Neutrophil (primary cell): ENCODE results near the gene GOLGA3.
"Not testable (repeated sequence)": the region's sequence is repeated elsewhere in the genome, so short reads cannot be mapped to it uniquely, and the experiment has no call there.

Source experiments
- H3K27ac ChIP-seq: fragments of 200-600 bp; sonication (generic); 2 replicates; pipeline ENCODE4 v1.5.1; 2016; ENCODE audit warnings: mild to moderate bottlenecking, moderate library complexity
- H3K27me3 ChIP-seq: fragments of 200-600 bp; sonication (generic); 2 replicates; pipeline ENCODE4 v1.6.0; 2016; ENCODE audit warnings: mild to moderate bottlenecking
- H3K36me3 ChIP-seq: fragments of 200-600 bp; sonication (generic); 2 replicates; pipeline ENCODE4 v1.5.1; 2017
- H3K4me1 ChIP-seq, 2 experiments: fragments of 200-600 bp in 1 of 2; sonication (generic) in 1 of 2; 1 replicate in 1 of 2; 2 replicates in 1 of 2; pipeline versions ENCODE4 v1.5.1 to v1.6.1; 2013 to 2016; ENCODE audit warnings: low read depth in 1 of 2, low read length in 1 of 2, mild to moderate bottlenecking in 1 of 2, moderate library complexity in 1 of 2; ENCODE audit not compliant: control insufficient read depth in 1 of 2, insufficient read depth in 1 of 2
- H3K4me3 ChIP-seq, 2 experiments: fragments of 200-600 bp in 1 of 2; sonication (generic) in 1 of 2; 1 replicate in 1 of 2; 2 replicates in 1 of 2; pipeline ENCODE4 v1.5.1; 2013 to 2016; ENCODE audit warnings: low read depth in 1 of 2, low read length in 1 of 2, mild to moderate bottlenecking in 1 of 2, moderate library complexity in 1 of 2
- H3K9me3 ChIP-seq: fragments of 200-600 bp; sonication (generic); 2 replicates; pipeline ENCODE4 v1.5.1; 2016
- TF ChIP-seq, protein P1 (sequence below): fragments of 200-600 bp; sonication (generic); IDR thresholded peaks from 2 replicates; pipeline ENCODE4 v1.5.1; 2016; ENCODE audit warnings: antibody characterized with exemption

GOLGA3 gene

DNA sequence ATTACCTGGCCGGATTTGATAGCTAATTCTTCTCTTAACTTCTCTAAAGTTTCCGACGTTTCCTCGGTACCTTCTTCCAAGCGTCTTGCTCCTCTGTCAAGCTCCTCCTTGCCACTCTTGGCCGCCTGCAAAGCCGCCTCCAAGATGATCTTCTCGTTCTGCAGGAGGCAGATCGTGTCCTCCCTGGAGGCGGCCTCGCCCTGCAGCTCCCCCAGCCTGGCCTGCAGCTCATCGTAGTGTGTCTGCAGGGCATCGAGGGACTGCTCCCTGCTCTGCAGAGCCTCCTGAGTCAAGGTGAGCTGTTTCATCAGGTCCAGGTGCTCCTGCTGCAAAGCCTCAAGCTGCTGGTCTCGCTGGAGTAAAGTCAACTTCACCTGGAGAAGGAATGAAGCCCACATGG, 32.8 kb downstream of the GOLGA3 start:
- H3K27ac ChIP-seq, result no peak overlapping the region
- H3K36me3 ChIP-seq, result peaks cover 84% of the 10 kb centered on the region
- H3K27me3 ChIP-seq, result no peaks in the 10 kb centered on the region
- TF ChIP-seq, protein P1, sequence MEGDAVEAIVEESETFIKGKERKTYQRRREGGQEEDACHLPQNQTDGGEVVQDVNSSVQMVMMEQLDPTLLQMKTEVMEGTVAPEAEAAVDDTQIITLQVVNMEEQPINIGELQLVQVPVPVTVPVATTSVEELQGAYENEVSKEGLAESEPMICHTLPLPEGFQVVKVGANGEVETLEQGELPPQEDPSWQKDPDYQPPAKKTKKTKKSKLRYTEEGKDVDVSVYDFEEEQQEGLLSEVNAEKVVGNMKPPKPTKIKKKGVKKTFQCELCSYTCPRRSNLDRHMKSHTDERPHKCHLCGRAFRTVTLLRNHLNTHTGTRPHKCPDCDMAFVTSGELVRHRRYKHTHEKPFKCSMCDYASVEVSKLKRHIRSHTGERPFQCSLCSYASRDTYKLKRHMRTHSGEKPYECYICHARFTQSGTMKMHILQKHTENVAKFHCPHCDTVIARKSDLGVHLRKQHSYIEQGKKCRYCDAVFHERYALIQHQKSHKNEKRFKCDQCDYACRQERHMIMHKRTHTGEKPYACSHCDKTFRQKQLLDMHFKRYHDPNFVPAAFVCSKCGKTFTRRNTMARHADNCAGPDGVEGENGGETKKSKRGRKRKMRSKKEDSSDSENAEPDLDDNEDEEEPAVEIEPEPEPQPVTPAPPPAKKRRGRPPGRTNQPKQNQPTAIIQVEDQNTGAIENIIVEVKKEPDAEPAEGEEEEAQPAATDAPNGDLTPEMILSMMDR, result no peak
- no peaks in the 10 kb centered on the region for H3K4me1 ChIP-seq
- no peaks in the 10 kb centered on the region for H3K9me3 ChIP-seq
- no peak overlapping the region for H3K4me3 ChIP-seq

DNA sequence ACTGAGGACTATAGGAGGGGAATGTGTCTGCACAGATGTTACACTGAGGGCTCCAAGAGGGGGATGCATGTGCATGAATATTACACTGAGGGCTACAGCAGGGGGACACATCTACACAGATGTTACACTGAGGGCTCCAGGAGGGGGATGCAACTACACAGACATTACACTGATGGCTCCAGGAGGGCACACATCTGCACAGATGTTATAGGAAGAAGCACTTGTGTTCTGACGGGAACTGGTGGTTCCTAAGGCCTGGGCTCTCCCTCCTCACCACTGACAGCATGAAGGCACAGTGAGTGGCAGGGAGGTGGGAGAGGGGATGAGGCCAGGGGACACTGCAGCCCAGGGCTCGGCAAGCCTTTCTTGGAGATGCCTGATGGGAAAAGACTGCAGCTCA, 36.7 kb downstream of the GOLGA3 start:
- H3K9me3 ChIP-seq, H3K4me3 ChIP-seq, H3K27ac ChIP-seq, H3K27me3 ChIP-seq, H3K4me1 ChIP-seq: not testable (repeated sequence)
- H3K36me3 ChIP-seq, result peaks cover 69% of the 10 kb centered on the region

- Histone ChIP-seq H3K36me3 (peaks cover 68% of the 10 kb centered on the region), H3K4me3 (no peak overlapping the region), H3K4me1 (no peaks in the 10 kb centered on the region), H3K27me3 (no peaks in the 10 kb centered on the region), H3K27ac (no peak overlapping the region), H3K9me3 (no peaks in the 10 kb centered on the region)
- TF ChIP-seq, protein P1, result no peak
These were observed 39.6 kb downstream of the GOLGA3 start for GRCh38 chr12:132789099-132789471.

DNA sequence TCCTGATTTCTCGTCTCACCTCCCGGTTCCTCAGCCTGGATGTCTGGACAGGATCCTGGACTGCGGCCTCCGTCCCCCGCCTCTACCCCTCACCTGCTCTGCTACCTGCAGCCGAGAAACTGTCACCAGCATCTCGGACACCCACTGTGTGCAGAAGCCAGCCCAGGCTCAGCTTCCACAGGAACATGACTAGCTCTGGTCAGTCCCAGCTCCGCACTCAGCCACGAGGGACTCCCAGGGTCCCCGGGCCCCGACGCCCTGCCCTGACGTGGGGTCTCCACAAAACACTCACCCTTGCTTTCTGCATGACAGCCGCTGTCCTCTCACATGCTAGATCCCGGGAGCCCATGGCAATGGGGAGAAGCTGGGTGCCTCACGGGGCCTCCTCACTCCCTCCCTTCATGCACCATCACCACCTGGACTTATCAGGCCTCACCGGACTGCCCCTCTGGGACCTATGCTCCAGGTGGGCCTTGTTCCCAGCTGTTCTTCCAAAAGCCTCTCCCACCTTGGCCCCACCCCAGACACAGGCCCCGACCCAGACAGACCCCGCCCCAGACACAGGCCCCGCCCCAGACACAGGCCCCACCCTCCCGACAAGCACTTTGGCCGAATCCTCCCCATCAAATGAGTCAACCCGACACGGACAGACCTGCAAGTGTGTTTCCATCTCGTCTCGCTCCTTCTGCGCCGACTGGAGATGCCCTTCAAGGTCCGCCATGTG, 40.1 kb downstream of the GOLGA3 start:
- TF ChIP-seq, protein P1, result no peak
- H3K36me3 ChIP-seq, result peaks cover 68% of the 10 kb centered on the region
- no peak overlapping the region for H3K4me3 ChIP-seq
- no peak overlapping the region for H3K27ac ChIP-seq
- no peaks in the 10 kb centered on the region for H3K4me1 ChIP-seq
- no peaks in the 10 kb centered on the region for H3K27me3 ChIP-seq
- H3K9me3 ChIP-seq, result no peaks in the 10 kb centered on the region

- H3K9me3 ChIP-seq, result no peaks in the 10 kb centered on the region
- no peaks in the 10 kb centered on the region for H3K4me1 ChIP-seq
- no peak overlapping the region for H3K27ac ChIP-seq
- H3K36me3 ChIP-seq, result peaks cover 75% of the 10 kb centered on the region
- H3K4me3 ChIP-seq, result no peak overlapping the region
- no peaks in the 10 kb centered on the region for H3K27me3 ChIP-seq
- TF ChIP-seq, protein P1, result no peak
These were observed 40.8 kb downstream of the GOLGA3 start for GRCh38 chr12:132787877-132788276.

DNA sequence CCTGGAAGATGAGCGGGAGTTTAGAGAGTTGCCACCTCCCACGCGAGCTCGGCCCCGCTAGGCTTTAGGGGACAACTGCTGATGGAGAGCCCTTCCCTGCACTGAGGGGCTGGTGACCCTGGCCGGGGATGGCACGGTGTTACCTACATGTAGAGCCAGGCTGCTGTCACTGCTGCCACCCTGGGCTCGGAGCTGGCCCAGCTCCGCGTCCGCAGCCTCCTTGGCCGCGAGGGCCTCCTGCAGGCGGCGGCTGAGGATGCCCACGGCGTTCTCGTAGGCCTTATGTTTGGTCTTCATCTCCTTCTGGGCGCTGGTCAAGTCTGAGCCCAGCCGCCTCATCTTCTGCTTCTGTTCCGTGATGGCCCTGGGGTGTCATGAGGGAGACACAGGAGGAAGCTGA, 42.5 kb downstream of the GOLGA3 start:
- TF ChIP-seq, protein P1, result no peak
- H3K4me1 ChIP-seq, result no peaks in the 10 kb centered on the region
- no peaks in the 10 kb centered on the region for H3K9me3 ChIP-seq
- no peak overlapping the region for H3K27ac ChIP-seq
- no peaks in the 10 kb centered on the region for H3K27me3 ChIP-seq
- H3K4me3 ChIP-seq, result no peak overlapping the region
- peaks cover 80% of the 10 kb centered on the region for H3K36me3 ChIP-seq
